Astrocyte of the spinal cord (primary cell): Measurements from ENCODE around the gene ZCCHC17.
"Not testable (repeated sequence)": the region's sequence is repeated elsewhere in the genome, so short reads cannot be mapped to it uniquely, and the experiment has no call there.

Source experiments
- DNase-seq: peaks from one replicate; pipeline ENCODE4 v3.0.0; 2011; ENCODE audit warnings: low read depth, low spot score
- H3K4me3 ChIP-seq: 2 replicates; pipeline ENCODE4 v1.5.1; 2011; ENCODE audit warnings: low read depth, mild to moderate bottlenecking, low read length, moderate library complexity
- in situ Hi-C: cut with HindIII; loops from 2 replicates; pipeline ENCODE4 v1.10.0; 2017; ENCODE audit warnings: low sequenced_read_pairs
- TF ChIP-seq, protein P1 (sequence below): IDR thresholded peaks from 2 replicates; pipeline ENCODE4 v1.5.1; 2012; ENCODE audit warnings: low read depth, mild to moderate bottlenecking, low read length, inconsistent platforms

The ZCCHC17 gene

DNA sequence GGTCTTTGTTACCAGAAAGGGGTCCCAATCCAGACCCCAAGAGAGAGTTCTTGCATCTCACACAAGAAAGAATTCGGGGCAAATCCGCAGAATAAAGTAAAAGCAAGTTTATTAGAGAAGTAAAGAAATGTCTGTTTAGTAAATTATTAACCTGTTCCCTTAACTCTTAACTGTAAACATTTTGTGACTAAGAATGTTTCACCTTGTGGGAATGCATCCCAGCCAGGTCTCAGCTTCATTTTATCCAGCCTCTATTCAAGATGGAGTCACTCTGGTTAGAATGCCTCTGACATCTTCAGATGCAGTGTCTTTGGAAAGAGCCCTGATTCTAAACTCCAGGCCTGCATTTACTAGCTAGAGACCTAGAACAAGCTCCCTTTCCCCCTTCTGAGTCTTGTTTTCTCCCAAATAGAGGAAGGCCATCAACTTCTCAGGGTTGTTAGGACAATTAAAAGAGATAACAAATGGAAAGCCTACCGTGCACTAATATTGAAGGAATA is 80.6 kb downstream of the ZCCHC17 start:
- in situ Hi-C loops = no loop called here
- no peak for DNase-seq
- TF ChIP-seq, protein P1, sequence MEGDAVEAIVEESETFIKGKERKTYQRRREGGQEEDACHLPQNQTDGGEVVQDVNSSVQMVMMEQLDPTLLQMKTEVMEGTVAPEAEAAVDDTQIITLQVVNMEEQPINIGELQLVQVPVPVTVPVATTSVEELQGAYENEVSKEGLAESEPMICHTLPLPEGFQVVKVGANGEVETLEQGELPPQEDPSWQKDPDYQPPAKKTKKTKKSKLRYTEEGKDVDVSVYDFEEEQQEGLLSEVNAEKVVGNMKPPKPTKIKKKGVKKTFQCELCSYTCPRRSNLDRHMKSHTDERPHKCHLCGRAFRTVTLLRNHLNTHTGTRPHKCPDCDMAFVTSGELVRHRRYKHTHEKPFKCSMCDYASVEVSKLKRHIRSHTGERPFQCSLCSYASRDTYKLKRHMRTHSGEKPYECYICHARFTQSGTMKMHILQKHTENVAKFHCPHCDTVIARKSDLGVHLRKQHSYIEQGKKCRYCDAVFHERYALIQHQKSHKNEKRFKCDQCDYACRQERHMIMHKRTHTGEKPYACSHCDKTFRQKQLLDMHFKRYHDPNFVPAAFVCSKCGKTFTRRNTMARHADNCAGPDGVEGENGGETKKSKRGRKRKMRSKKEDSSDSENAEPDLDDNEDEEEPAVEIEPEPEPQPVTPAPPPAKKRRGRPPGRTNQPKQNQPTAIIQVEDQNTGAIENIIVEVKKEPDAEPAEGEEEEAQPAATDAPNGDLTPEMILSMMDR = no peak
- H3K4me3 ChIP-seq = no peak overlapping the region

DNA sequence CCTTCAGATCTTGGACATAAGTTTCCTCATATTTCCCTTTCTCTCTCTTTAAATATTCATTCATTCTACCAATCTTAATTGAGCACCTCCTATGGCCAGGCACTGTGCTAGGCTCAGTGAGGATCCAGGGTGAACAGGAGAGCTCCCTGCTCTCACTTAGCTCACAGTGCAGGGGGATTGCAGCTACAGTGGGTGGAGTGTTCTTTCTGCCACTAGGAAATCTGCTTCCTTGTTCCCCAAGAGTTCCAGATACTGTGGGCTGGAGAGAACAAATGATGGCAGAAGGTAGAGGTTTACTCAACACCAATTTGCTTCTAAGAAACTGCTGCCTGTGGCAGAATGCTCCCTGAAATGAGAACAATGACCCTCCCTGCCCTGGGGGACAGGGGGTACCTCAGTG is 81.2 kb downstream of the ZCCHC17 start:
- H3K4me3 ChIP-seq = no peak overlapping the region
- TF ChIP-seq, protein P1 = no peak

DNA sequence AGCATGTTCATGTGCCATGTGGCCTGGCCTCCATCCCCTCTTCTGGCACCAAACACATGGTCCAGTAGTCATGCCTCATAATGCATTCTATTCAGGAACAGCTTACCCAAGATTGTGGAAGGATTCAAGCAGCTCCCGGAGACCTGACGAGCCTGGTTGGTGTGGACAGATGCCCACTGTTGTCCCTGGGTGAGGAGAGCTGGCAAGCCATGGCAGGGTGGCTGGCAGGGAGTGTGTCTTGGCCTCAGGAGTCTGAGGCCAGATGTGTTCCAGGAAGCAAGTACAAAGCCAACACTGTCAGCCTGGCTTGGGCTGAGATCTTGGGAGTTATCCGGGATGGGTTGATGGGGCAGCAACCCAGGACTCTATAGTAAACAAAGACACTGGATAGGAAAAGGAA is 83.3 kb downstream of the ZCCHC17 start:
- in situ Hi-C loops = no loop called here
- TF ChIP-seq, protein P1 = no peak
- DNase-seq = no peak
- no peak overlapping the region for H3K4me3 ChIP-seq

More for the DNA sequence above, 81.2 kb downstream of the ZCCHC17 start:
- DNase-seq = no peak
- in situ Hi-C loops = no loop called here

- TF ChIP-seq, protein P1 = no peak
- in situ Hi-C loops = no loop called here
- no peak for DNase-seq
Measured at GRCh38 chr1:31381394-31382294, 84.8 kb downstream of the ZCCHC17 start.

DNA sequence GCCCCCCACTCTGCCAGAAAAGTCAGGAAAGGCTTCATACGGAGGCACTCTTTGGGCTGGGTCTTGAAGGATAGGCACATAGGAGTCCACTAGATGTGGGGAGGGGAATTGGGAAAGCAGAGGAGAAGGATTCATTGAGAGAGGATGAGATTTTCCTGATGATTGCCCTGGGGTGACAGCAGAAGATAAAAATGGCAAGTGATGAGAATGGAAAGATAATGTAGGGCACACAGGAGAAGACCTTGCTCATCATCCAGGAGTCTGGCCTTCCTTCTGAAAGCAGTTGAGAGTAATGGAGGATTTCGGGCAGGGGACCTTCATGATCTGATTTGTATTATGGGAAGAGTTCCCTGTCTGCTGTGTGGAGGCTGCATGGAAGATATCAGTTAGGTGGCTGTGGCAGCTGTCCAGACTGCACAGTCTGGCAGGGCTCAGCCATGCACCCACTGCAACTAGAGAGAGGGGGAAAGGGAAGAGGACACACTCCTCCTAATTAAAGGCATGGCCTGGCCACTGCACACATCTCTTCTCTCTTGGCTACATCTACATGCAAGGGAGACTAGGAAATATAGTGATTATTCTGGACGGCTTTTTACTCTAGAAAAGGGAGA is 85.7 kb downstream of the ZCCHC17 start:
- no peak for DNase-seq
- H3K4me3 ChIP-seq = no peak overlapping the region
- TF ChIP-seq, protein P1 = no peak
- in situ Hi-C loops = no loop called here

More at GRCh38 chr1:31381394-31382294, 84.8 kb downstream of the ZCCHC17 start:
- H3K4me3 ChIP-seq = no peak overlapping the region

DNA sequence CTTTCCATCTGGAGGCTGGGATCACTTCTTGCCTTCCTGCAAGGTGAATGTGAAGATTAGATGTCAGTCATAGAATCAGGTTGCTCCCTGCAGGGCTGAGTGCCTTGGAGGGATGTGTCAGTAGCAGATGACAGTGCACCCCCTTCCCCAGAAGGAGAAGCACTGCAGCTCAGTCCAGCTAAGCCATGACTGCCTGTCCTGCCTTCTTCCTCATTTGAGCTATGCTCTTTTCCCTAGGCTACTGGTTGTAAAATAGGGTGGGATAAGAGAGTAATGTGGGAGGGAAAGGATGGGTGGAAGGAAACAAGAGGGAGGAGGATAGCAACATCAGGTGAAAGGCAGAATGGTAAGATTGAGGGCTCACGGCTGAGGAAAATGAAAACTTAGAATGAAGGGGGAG is 87.1 kb downstream of the ZCCHC17 start:
- TF ChIP-seq, protein P1 = no peak
- DNase-seq = no peak
- H3K4me3 ChIP-seq = no peak overlapping the region
- in situ Hi-C loops = no loop called here

DNA sequence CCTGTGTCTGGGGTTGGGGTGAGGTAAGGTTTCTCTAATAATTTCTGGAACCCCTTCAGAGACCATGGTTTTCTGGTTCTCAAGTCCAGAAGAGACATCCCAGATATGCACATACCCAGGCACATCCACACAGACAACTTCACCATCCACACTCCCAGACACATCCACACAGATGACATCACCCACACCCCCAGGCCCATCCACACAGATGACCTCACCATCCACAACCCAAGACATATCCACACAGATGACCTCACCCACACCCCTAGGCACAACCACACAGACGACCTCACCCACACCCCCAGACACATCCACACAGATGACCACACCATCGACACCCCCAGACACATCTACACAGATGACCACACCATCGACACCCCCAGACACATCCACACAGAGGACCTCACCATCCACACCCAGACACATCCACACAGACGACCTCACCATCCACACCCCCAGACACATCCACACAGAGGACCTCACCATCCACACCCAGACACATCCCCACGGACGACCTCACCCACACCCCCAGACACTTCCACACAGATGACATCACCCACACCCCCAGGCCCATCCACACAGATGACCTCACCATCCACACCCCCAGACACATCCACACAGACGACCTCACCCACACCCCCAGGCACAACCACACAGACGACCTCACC is 89.9 kb downstream of the ZCCHC17 start:
- in situ Hi-C loops, DNase-seq, H3K4me3 ChIP-seq: not testable (repeated sequence)
